Neural crest cell (in vitro differentiated cells): ENCODE measurements around the gene MRGPRD. TPM values are rescaled to one million over a fixed set of nuclear protein-coding genes. Genes with fewer than 3 reads are reported as not detected.

ENCODE experiments used
- DNase-seq: peaks from one replicate; pipeline ENCODE4 v3.0.0; 2021; ENCODE audit warnings: low read depth, mixed read lengths, low spot score
- H3K27ac Mint-ChIP-seq: one replicate; pipeline ENCODE4 v1.8.0; 2021; ENCODE audit warnings: mild to moderate bottlenecking, mixed read lengths; ENCODE audit not compliant: unreplicated experiment
- H3K27me3 Mint-ChIP-seq: 2 replicates; pipeline ENCODE4 v1.8.0; 2021; ENCODE audit warnings: low read depth, mild to moderate bottlenecking, mixed read lengths
- H3K36me3 Mint-ChIP-seq: 2 replicates; pipeline ENCODE4 v1.8.0; 2021; ENCODE audit warnings: low read depth, mild to moderate bottlenecking, mixed read lengths
- H3K4me1 Mint-ChIP-seq: 2 replicates; pipeline ENCODE4 v1.8.0; 2021; ENCODE audit warnings: mixed read lengths
- H3K4me3 Mint-ChIP-seq: one replicate; pipeline ENCODE4 v1.8.0; 2021; ENCODE audit warnings: mild to moderate bottlenecking, mixed read lengths
- H3K9me3 Mint-ChIP-seq: 2 replicates; pipeline ENCODE4 v1.8.0; 2021; ENCODE audit warnings: mixed read lengths
- CTCF ChIP-seq: fragments of 200-600 bp; sonication (generic); conservative IDR thresholded peaks from 2 replicates; pipeline ENCODE4 v1.5.0; 2021; ENCODE audit warnings: antibody characterized with exemption, mild to moderate bottlenecking
- total RNA-seq: library from RNA; stranded (reverse); gene quantifications from 2 replicates; pipeline ENCODE4 v1.2.1, GENCODE V29; 2021

The MRGPRD gene
- total RNA-seq, 1 donor from 2014 or later = not detected

DNA sequence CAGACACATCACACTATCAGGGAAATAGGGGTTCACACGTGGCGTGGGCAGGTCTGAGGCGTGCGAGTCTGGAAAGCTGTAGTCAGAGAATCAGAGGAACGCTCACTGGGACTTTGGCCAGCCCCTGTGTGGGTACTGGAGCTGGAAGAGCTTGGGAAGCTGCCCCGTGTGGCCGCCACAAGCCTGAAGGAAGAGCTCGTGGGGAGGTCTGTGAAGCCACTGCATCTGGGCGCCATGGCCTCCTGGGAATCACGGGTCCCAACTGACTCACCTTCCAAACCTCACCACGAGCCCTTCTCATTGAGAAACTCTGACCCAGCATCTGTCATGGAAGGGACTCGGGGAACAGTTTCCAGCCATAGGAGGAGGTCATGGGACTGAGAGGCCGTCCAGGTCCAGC, 38.1 kb upstream of the MRGPRD start:
- peaks cover 5% of the 10 kb centered on the region for H3K27me3 Mint-ChIP-seq
- no peak for DNase-seq

GRCh38 chr11:69017951-69018350, 37.2 kb upstream of the MRGPRD start:
- no peak for DNase-seq
- Mint-ChIP-seq H3K9me3 (peaks cover 4% of the 10 kb centered on the region), H3K36me3 (no peaks in the 10 kb centered on the region), H3K27ac (no peak overlapping the region), H3K4me1 (no peaks in the 10 kb centered on the region), H3K4me3 (no peak overlapping the region), H3K27me3 (peaks cover 12% of the 10 kb centered on the region)
- TF ChIP-seq CTCF = no peak

More for the DNA sequence above, 38.1 kb upstream of the MRGPRD start:
- no peaks in the 10 kb centered on the region for H3K4me1 Mint-ChIP-seq
- no peak overlapping the region for H3K4me3 Mint-ChIP-seq
- peaks cover 4% of the 10 kb centered on the region for H3K9me3 Mint-ChIP-seq
- H3K27ac Mint-ChIP-seq = no peak overlapping the region
- no peak for TF ChIP-seq CTCF
- H3K36me3 Mint-ChIP-seq = no peaks in the 10 kb centered on the region

- Mint-ChIP-seq H3K36me3 (no peaks in the 10 kb centered on the region), H3K4me1 (peaks cover 7% of the 10 kb centered on the region), H3K9me3 (peaks cover 4% of the 10 kb centered on the region), H3K27ac (no peak overlapping the region), H3K27me3 (peaks cover 25% of the 10 kb centered on the region), H3K4me3 (no peak overlapping the region)
- no peak for TF ChIP-seq CTCF
- no peak for DNase-seq
These were observed 34.2 kb upstream of the MRGPRD start for GRCh38 chr11:69014898-69015549.

DNA sequence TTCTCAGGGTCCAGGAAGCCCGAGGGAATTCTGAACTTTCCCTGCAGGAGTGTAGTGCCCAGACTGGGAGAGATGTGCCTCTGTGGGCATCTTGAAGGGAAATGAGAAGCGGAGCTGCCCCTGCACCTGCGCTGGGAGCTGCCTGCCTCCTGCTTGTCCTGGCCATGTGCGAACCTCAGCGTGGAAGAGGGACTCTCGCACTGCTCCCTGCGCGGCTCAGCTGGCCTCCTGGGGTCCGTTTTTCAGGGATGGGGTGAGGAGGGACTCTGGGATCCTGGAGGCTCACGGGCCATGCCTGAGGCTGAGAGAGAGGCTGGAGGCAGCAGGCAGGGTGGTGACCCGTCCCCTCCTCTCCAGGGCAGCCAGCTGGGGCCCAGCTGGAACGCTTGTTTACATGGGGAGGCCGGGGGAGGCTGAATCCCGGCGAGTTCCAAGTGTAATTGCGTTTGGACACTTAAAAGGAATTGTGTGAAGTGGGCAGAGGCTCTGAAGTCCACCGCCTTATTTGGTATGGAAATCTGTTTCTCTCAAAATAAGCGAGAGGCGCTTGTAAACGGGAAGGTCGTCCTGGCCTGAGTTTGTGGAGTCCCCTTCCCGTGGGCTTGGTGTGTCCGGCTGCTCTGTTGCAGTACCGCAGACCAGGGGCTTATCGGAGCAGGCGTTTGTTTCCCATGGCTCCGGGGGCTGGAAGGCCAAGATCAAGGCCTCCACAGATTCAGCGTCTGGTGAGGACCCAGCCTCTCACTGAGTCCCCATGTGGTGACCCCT, 33.5 kb upstream of the MRGPRD start:
- Mint-ChIP-seq H3K4me1 (peaks cover 7% of the 10 kb centered on the region), H3K36me3 (no peaks in the 10 kb centered on the region), H3K4me3 (no peak overlapping the region), H3K27me3 (peaks cover 25% of the 10 kb centered on the region), H3K9me3 (peaks cover 4% of the 10 kb centered on the region), H3K27ac (no peak overlapping the region)
- no peak for TF ChIP-seq CTCF
- no peak for DNase-seq

- peaks cover 27% of the 10 kb centered on the region for H3K27me3 Mint-ChIP-seq
- peaks cover 4% of the 10 kb centered on the region for H3K9me3 Mint-ChIP-seq
- no peaks in the 10 kb centered on the region for H3K36me3 Mint-ChIP-seq
- H3K27ac Mint-ChIP-seq = no peak within 1 kb of the TSS
- DNase-seq = no peak
- H3K4me1 Mint-ChIP-seq = peaks cover 10% of the 10 kb centered on the region
- peak; percentile 43 for TF ChIP-seq CTCF
- H3K4me3 Mint-ChIP-seq = no peak within 1 kb of the TSS
These were observed 32.5 kb upstream of the MRGPRD start, which contains the start of gene MRGPRF for GRCh38 chr11:69013009-69013951. Gene MRGPRF (minus strand): TSS chr11:69013246. CDS start chr11:69009901, 3,345 bp downstream.
